ENCODE results near the gene TNS1. TPM values are rescaled to one million over a fixed set of nuclear protein-coding genes. Genes with fewer than 3 reads are reported as not detected.

Gene TNS1
- total RNA-seq, 1 donor from 2014 or later, result 54.5 TPM

DNA sequence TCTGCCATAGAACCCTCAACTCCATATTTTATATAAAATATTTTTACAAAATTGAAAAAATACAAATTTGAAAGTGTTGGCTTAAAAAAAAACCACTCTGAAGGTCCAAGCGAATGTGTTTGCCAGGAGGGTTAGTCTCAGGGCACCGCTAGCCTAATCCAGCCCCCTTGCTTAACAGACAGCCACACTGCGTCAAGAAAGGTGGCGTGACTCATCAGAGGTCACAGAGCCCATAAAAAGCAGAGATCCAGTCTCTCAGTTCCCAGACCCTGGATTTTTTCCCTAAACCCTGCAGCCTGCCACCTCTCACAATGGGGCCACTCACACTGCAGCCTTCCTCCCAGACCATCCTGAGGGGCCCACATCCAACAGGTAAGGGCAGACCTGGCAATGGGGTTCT is 3.9 kb upstream of the TNS1 start:
- no peak overlapping the region for H3K4me3 ChIP-seq (ENCODE audit: low read depth, low read length)
- H3K27me3 ChIP-seq (ENCODE audit: control insufficient read depth, insufficient read depth, low read length), result peaks cover 23% of the 10 kb centered on the region
- TF ChIP-seq, protein P1, sequence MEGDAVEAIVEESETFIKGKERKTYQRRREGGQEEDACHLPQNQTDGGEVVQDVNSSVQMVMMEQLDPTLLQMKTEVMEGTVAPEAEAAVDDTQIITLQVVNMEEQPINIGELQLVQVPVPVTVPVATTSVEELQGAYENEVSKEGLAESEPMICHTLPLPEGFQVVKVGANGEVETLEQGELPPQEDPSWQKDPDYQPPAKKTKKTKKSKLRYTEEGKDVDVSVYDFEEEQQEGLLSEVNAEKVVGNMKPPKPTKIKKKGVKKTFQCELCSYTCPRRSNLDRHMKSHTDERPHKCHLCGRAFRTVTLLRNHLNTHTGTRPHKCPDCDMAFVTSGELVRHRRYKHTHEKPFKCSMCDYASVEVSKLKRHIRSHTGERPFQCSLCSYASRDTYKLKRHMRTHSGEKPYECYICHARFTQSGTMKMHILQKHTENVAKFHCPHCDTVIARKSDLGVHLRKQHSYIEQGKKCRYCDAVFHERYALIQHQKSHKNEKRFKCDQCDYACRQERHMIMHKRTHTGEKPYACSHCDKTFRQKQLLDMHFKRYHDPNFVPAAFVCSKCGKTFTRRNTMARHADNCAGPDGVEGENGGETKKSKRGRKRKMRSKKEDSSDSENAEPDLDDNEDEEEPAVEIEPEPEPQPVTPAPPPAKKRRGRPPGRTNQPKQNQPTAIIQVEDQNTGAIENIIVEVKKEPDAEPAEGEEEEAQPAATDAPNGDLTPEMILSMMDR (IDR thresholded peaks at IDR 0.05; ENCODE audit: insufficient read depth, low read length, poor library complexity, severe bottlenecking), result no peak
- H3K36me3 ChIP-seq (ENCODE audit: control insufficient read depth, insufficient read depth, low read length), result no peaks in the 10 kb centered on the region
- DNase-seq (ENCODE audit: low read depth), result no peak

DNA sequence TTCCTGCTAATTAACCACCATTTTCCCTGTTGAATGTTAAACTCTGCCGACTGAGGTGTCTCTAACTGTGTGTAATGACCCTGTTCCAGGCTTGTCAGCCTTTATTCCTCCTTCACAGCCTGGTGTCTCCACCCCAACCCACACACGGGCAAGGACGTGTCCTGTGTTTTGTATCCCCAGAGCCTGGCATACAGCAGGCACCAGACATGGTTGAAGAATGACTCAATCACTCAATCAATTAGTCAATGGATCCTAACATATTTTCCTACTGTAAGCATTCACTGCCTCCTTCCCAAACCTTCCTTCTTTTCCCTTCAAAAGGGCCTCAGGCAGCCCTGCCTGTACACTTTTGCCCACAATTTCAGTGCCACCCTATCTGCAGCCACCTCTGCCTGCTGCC is 2.7 kb upstream of the TNS1 start:
- DNase-seq (ENCODE audit: low read depth), result no peak
- H3K36me3 ChIP-seq (ENCODE audit: control insufficient read depth, insufficient read depth, low read length), result no peaks in the 10 kb centered on the region
- TF ChIP-seq, protein P1 (IDR thresholded peaks at IDR 0.05; ENCODE audit: insufficient read depth, low read length, poor library complexity, severe bottlenecking), result no peak
- H3K4me3 ChIP-seq (ENCODE audit: low read depth, low read length), result no peak overlapping the region
- peaks cover 13% of the 10 kb centered on the region for H3K27me3 ChIP-seq (ENCODE audit: control insufficient read depth, insufficient read depth, low read length)

DNA sequence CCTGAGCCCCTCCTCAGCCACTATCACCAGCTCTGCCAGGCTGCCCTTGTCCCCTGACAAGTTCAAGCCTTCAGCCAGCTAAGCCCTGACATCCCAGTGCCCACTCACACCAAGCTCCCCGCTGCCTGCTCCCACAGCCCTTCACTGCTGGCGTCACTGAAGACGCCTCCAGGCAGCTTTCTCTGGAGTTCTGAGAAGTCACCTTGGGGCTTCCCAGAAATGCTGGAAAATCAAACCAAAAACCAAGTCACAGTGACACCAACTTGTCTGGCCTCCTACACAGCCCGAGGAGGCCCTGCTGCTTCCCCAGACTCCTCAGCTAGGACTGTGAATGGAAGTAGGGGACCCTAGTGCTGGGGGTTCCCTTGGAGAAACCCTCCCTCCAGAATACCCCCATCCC is 2.2 kb upstream of the TNS1 start:
- TF ChIP-seq, protein P1 (IDR thresholded peaks at IDR 0.05; ENCODE audit: insufficient read depth, low read length, poor library complexity, severe bottlenecking), result no peak
- H3K36me3 ChIP-seq (ENCODE audit: control insufficient read depth, insufficient read depth, low read length), result no peaks in the 10 kb centered on the region
- peaks cover 10% of the 10 kb centered on the region for H3K27me3 ChIP-seq (ENCODE audit: control insufficient read depth, insufficient read depth, low read length)
- no peak overlapping the region for H3K4me3 ChIP-seq (ENCODE audit: low read depth, low read length)
- no peak for DNase-seq (ENCODE audit: low read depth)

DNA sequence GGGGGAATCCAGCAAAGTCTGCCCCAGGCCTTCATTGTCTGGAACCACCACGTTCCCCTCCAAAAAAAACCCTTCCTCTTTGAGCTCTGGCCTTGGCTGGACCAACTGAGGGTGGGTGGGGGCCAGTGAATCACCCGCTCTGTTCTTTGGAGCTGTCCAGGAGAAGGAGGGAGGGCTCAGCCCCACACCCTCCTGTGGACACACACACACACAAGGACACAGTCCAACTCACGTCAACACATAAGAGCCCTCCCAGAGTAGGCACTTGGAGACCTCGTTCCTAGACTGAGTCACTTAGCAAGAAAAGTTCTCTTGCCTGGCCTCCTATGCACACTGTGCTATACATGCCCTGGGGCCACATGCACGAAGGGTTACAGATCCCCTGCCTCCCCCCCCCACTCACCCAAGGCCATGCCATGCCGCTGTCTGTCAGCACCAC is 1.2 kb upstream of the TNS1 start:
- TF ChIP-seq, protein P1 (IDR thresholded peaks at IDR 0.05; ENCODE audit: insufficient read depth, low read length, poor library complexity, severe bottlenecking), result no peak
- Histone ChIP-seq H3K36me3 (ENCODE audit: control insufficient read depth, insufficient read depth, low read length) (no peaks in the 10 kb centered on the region), H3K4me3 (ENCODE audit: low read depth, low read length) (no peak overlapping the region), H3K27me3 (ENCODE audit: control insufficient read depth, insufficient read depth, low read length) (peaks cover 3% of the 10 kb centered on the region)
- DNase-seq (ENCODE audit: low read depth), result no peak

DNA sequence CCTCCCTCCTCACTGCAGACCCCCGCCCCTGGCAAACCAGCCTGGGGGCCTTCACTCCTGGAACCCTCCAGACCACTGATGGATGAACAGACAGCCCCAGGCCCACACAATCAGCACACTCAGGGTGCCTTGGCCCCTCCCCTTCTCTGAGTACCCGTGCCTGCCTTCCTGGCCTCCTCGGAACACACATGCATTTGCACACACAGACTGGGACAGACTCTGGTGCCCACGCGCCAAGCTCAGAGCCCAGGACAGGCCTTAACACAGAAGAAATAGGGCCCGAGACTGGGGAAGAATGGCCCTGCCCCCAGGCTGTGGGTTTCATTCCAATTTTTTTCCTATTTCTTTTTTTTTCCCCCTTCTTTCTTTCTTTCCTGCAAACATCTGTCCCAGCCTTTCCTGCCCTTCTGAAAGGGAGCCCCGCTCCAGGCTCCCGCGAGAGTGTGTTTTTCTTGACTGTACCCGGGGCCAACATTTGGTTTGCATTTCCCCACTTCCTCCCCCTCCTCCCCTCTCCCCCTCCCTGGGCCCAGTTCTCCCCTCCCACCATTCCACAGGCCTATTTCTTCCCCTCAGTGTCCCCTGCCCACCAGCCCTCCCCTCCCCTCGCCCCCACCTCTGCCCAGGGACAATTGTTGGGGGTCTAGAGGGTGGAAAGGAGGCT is 618 bp upstream of the TNS1 start:
- DNase-seq (ENCODE audit: low read depth), result no peak
- no peaks in the 10 kb centered on the region for H3K36me3 ChIP-seq (ENCODE audit: control insufficient read depth, insufficient read depth, low read length)
- TF ChIP-seq, protein P1 (IDR thresholded peaks at IDR 0.05; ENCODE audit: insufficient read depth, low read length, poor library complexity, severe bottlenecking), result no peak
- H3K4me3 ChIP-seq (ENCODE audit: low read depth, low read length), result no peak overlapping the region
- peaks cover 2% of the 10 kb centered on the region for H3K27me3 ChIP-seq (ENCODE audit: control insufficient read depth, insufficient read depth, low read length)

Measured in kidney epithelial cell (primary cell).